Breast epithelium (tissue), 4 donors: ENCODE data around the gene FASN. TPM values are rescaled to one million over a fixed set of nuclear protein-coding genes. Genes with fewer than 3 reads are reported as not detected.

Experiments used
- DNase-seq, 2 donors: peaks; one replicate each; pipeline ENCODE4 v3.0.0-alpha.2; 2019; ENCODE audit warnings: low spot score in 2 of 2
- H3K27ac ChIP-seq, 2 donors: fragments of 200-600 bp; sonication (generic) in 1 of 2; one replicate each; pipeline ENCODE4 v1.5.1; 2016 to 2019; ENCODE audit warnings: mild to moderate bottlenecking in 1 of 2
- H3K27me3 ChIP-seq, 2 donors: fragments of 200-600 bp; sonication (generic) in 1 of 2; one replicate each; pipeline versions ENCODE4 v1.5.1 to v1.6.0; 2017 to 2019; ENCODE audit warnings: control low read depth in 1 of 2, mild to moderate bottlenecking in 1 of 2
- H3K36me3 ChIP-seq: fragments of 200-600 bp; one replicate; pipeline ENCODE4 v1.5.1; 2019
- H3K4me1 ChIP-seq, 2 donors: fragments of 200-600 bp; sonication (generic); one replicate each; pipeline ENCODE4 v1.5.1; 2016 to 2019; ENCODE audit warnings: control low read depth in 1 of 2
- H3K4me3 ChIP-seq, 3 donors: fragments of 200-600 bp; sonication (generic); 1 replicate in 2 of 3; 2 replicates in 1 of 3; pipeline ENCODE4 v1.5.1; 2016 to 2019; ENCODE audit warnings: mild to moderate bottlenecking in 3 of 3, moderate library complexity in 2 of 3
- H3K9me3 ChIP-seq, 2 donors: fragments of 200-600 bp; sonication (generic) in 1 of 2; one replicate each; pipeline ENCODE4 v1.5.1; 2016 to 2019; ENCODE audit warnings: control low read depth in 1 of 2
- POLR2A ChIP-seq: fragments of 450-650 bp; IDR thresholded peaks from one replicate; pipeline ENCODE4 v1.6.1; 2016; ENCODE audit warnings: antibody characterized with exemption, mild to moderate bottlenecking, moderate library complexity
- POLR2AphosphoS5 ChIP-seq, 3 donors: sonication (generic); formaldehyde crosslinking; IDR thresholded peaks; one replicate each; pipeline ENCODE4 v1.6.1; 2017; ENCODE audit warnings: antibody characterized with exemption in 3 of 3
- intact Hi-C: fragments of 100-400 bp; cut with DNase I; formaldehyde crosslinking; loops from one replicate; pipeline ENCODE4 v1.15.1; 2023; ENCODE audit warnings: low total_unique reads
- total RNA-seq, 3 donors: library from RNA; depleted of rRNA; stranded (reverse); fragments of >200 nt; gene quantifications; one replicate each; pipeline ENCODE4 v1.1.0, GENCODE V29; 2016
- TF ChIP-seq, protein P1 (sequence below), 3 donors: fragments of 450-650 bp; IDR thresholded peaks; one replicate each; pipeline ENCODE4 v1.5.1; 2016 to 2017; ENCODE audit warnings: antibody characterized with exemption in 3 of 3, mild to moderate bottlenecking in 3 of 3, moderate library complexity in 3 of 3

The FASN gene
- total RNA-seq, 3 donors from 2014 or later, result 95.4 to 590 (median 98.6) TPM

GRCh38 chr17:82091264-82092066, 6.6 kb downstream of the FASN start:
- intact Hi-C loops, result no loop called here
- Histone ChIP-seq H3K27ac (no peak overlapping the region), H3K36me3 (peaks cover 33% of the 10 kb centered on the region), H3K4me1 (peaks cover 2 to 3% of the 10 kb centered on the region in 2 donors), H3K27me3 (no peaks in the 10 kb centered on the region), H3K4me3 (no peak overlapping the region), H3K9me3 (no peaks in the 10 kb centered on the region)
- TF ChIP-seq, protein P1, sequence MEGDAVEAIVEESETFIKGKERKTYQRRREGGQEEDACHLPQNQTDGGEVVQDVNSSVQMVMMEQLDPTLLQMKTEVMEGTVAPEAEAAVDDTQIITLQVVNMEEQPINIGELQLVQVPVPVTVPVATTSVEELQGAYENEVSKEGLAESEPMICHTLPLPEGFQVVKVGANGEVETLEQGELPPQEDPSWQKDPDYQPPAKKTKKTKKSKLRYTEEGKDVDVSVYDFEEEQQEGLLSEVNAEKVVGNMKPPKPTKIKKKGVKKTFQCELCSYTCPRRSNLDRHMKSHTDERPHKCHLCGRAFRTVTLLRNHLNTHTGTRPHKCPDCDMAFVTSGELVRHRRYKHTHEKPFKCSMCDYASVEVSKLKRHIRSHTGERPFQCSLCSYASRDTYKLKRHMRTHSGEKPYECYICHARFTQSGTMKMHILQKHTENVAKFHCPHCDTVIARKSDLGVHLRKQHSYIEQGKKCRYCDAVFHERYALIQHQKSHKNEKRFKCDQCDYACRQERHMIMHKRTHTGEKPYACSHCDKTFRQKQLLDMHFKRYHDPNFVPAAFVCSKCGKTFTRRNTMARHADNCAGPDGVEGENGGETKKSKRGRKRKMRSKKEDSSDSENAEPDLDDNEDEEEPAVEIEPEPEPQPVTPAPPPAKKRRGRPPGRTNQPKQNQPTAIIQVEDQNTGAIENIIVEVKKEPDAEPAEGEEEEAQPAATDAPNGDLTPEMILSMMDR (IDR thresholded peaks at IDR 0.05), result no peak
- TF ChIP-seq POLR2AphosphoS5 (IDR thresholded peaks at IDR 0.05) (no peak), POLR2A (no peak)
- DNase-seq, result no peak

GRCh38 chr17:82090549-82091263, 7.3 kb downstream of the FASN start:
- Histone ChIP-seq H3K27ac (no peak overlapping the region), H3K27me3 (no peaks in the 10 kb centered on the region), H3K4me1 (no peaks in the 10 kb centered on the region), H3K36me3 (peaks cover 38% of the 10 kb centered on the region), H3K9me3 (no peaks in the 10 kb centered on the region), H3K4me3 (no peak overlapping the region)
- peak in 1 of 3 donors; percentile 2 for TF ChIP-seq POLR2AphosphoS5 (IDR thresholded peaks at IDR 0.05)
- TF ChIP-seq, protein P1 (IDR thresholded peaks at IDR 0.05), result no peak
- intact Hi-C loops, result no loop called here
- no peak for DNase-seq

- Histone ChIP-seq H3K9me3 (no peaks in the 10 kb centered on the region), H3K4me3 (no peak overlapping the region), H3K27ac (no peak overlapping the region), H3K27me3 (no peaks in the 10 kb centered on the region), H3K36me3 (peaks cover 43% of the 10 kb centered on the region), H3K4me1 (no peaks in the 10 kb centered on the region)
- no peak for DNase-seq
- TF ChIP-seq POLR2A, result no peak
- TF ChIP-seq, protein P1 (IDR thresholded peaks at IDR 0.05), result no peak
- no peak for TF ChIP-seq POLR2AphosphoS5 (IDR thresholded peaks at IDR 0.05)
- intact Hi-C loops, result loop anchor here (10.0 kb wide), 1 partner anchor 55 kb away; the partner anchor contains the start of genes DCXR and RAC3
Measured at GRCh38 chr17:82089723-82090548, 8.1 kb downstream of the FASN start.

DNA sequence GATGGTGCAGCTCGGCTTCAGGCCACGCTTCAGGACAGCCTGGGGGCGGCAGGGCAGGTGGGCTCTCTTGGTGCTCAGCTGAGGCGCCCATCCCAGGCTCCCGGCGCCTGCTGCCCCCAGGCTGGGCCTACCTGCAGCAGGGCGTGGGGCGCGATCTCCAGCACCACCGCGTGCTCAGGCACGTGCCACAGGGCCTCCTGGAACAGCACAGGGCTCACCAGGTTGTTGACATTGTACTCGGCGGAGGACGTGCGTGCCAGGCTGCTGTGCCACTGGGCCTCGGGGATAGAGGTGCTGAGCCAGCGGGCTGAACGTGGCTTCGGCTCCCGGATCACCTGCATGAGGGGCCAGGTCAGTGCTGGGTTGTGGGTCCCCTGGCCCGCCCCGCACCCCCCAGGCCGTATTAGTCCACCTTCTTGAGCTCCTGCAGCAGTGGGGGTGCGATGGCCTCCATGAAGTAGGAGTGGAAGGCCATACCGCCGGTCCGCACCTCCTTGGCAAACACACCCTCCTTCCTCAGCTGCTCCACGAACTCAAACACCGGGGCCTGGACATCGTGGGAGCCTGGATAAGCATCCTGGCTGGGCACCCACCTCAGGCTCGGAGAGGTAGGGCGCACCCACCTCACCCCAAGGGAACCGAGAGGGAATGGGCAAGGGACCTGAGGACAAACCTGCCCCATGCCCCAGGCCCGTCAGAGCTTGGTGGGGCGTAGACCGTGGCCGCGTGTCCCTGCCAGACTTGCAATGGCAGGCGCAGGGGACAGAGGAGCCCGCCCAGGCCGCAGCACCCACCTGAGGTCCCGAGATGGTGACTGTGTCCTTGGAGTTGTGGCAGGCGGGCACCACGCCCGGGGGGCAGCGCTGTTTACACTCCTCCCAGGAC, 9.0 kb downstream of the FASN start:
- no peak for DNase-seq
- peaks cover 51% of the 10 kb centered on the region for H3K36me3 ChIP-seq
- H3K9me3 ChIP-seq, result no peaks in the 10 kb centered on the region
- H3K27ac ChIP-seq, result no peak overlapping the region
- intact Hi-C loops, result loop anchor here (10.0 kb wide), 1 partner anchor 54 kb away; the partner anchor contains the start of genes DCXR and RAC3
- no peaks in the 10 kb centered on the region for H3K4me1 ChIP-seq
- no peaks in the 10 kb centered on the region for H3K27me3 ChIP-seq
- no peak overlapping the region for H3K4me3 ChIP-seq
- TF ChIP-seq POLR2A (no peak), POLR2AphosphoS5 (IDR thresholded peaks at IDR 0.05) (no peak)
- TF ChIP-seq, protein P1 (IDR thresholded peaks at IDR 0.05), result no peak
